OCI-LY7 (cell line): ENCODE measurements around the gene HTR1E. TPM values are rescaled to one million over a fixed set of nuclear protein-coding genes. Genes with fewer than 3 reads are reported as not detected.

Source experiments
- BruUV-seq: library from RNA; stranded (reverse); fragments of 400-500 nt; replicated peaks from 2 replicates; lab custom pipeline; 2021; lab: Mats Ljungman, UMichigan
- CTCF ChIA-PET: fragments of 300-600 bp; sonication (Branson Sonifier 250); formaldehyde crosslinking; loops from one replicate; lab custom pipeline; 2022; ENCODE audit warnings: antibody characterized with exemption; ENCODE audit not compliant: unreplicated experiment; lab: Charles Lee
- POLR2A ChIA-PET: fragments of 300-600 bp; sonication (Branson Sonifier 250); formaldehyde crosslinking; loops from one replicate; lab custom pipeline; 2022; ENCODE audit warnings: antibody characterized with exemption; lab: Charles Lee
- DNase-seq: peaks from one replicate; pipeline ENCODE4 v3.0.0-alpha.2; 2015; ENCODE audit warnings: low spot score
- H2AFZ ChIP-seq: fragments of 200-600 bp; sonication (generic), shearing (Covaris generic); 2 replicates; pipeline ENCODE4 v1.6.1; 2014; ENCODE audit warnings: mild to moderate bottlenecking, antibody characterized with exemption, low read length, moderate library complexity
- H3K27ac ChIP-seq: fragments of 200-600 bp; sonication (generic); 2 replicates; pipeline ENCODE4 v1.5.1; 2014; ENCODE audit warnings: mixed run types, low read depth, mild to moderate bottlenecking, moderate library complexity, low read length, inconsistent platforms; ENCODE audit not compliant: poor library complexity, severe bottlenecking
- H3K36me3 ChIP-seq: fragments of 200-600 bp; sonication (generic); 2 replicates; pipeline ENCODE4 v1.6.1; 2014; ENCODE audit warnings: mild to moderate bottlenecking, antibody characterized with exemption, low read length, moderate library complexity, mixed read lengths; ENCODE audit not compliant: insufficient read depth
- H3K4me1 ChIP-seq: fragments of 200-600 bp; sonication (generic); 2 replicates; pipeline ENCODE4 v1.5.1; 2014; ENCODE audit warnings: mild to moderate bottlenecking, low read length; ENCODE audit not compliant: insufficient read depth, poor library complexity, severe bottlenecking
- H3K4me2 ChIP-seq: fragments of 200-600 bp; sonication (generic); 2 replicates; pipeline ENCODE4 v1.6.1; 2014; ENCODE audit warnings: mild to moderate bottlenecking, low read length
- H3K4me3 ChIP-seq: fragments of 200-600 bp; sonication (generic); 2 replicates; pipeline ENCODE4 v1.5.1; 2014; ENCODE audit warnings: mild to moderate bottlenecking, low read depth, low read length; ENCODE audit not compliant: poor library complexity, severe bottlenecking
- H3K79me2 ChIP-seq: fragments of 200-600 bp; sonication (generic); 2 replicates; pipeline ENCODE4 v1.6.1; 2016; ENCODE audit warnings: low read depth, mild to moderate bottlenecking, low read length, moderate library complexity, mixed read lengths; ENCODE audit not compliant: insufficient read depth
- H3K9me2 ChIP-seq: fragments of 200-600 bp; sonication (generic); 2 replicates; pipeline ENCODE4 v1.6.1; 2016; ENCODE audit warnings: mild to moderate bottlenecking, low read length, mixed read lengths; ENCODE audit not compliant: insufficient read depth
- H3K9me3 ChIP-seq: fragments of 200-600 bp; sonication (generic); 2 replicates; pipeline ENCODE4 v1.6.1; 2014; ENCODE audit warnings: mild to moderate bottlenecking, mixed run types, low read length, mixed read lengths
- H4K20me1 ChIP-seq: fragments of 200-600 bp; sonication (generic); 2 replicates; pipeline ENCODE4 v1.6.1; 2014; ENCODE audit warnings: mild to moderate bottlenecking, antibody characterized with exemption, low read length, moderate library complexity, mixed read lengths; ENCODE audit not compliant: insufficient read depth
- CTCF ChIP-seq: fragments of 200-600 bp; sonication (generic); conservative IDR thresholded peaks from 2 replicates; pipeline ENCODE4 v1.5.1; 2014; ENCODE audit warnings: mild to moderate bottlenecking, antibody characterized with exemption, low read length, moderate library complexity, mixed read lengths
- EZH2phosphoT487 ChIP-seq: fragments of 200-600 bp; sonication (generic); IDR thresholded peaks from 2 replicates; pipeline ENCODE4 v1.6.1; 2018; ENCODE audit warnings: low read depth, borderline replicate concordance, mild to moderate bottlenecking, mixed run types, antibody characterized with exemption, low read length, moderate library complexity, mixed read lengths
- intact Hi-C: fragments of 100-400 bp; cut with micrococcal nuclease; formaldehyde crosslinking; loops from one replicate; pipeline ENCODE4 v1.10.0; 2022; ENCODE audit not compliant: unreplicated experiment
- total RNA-seq, 2 experiments: library from RNA; depleted of rRNA in 1 of 2; stranded (reverse); fragments of >200 nt in 1 of 2; shearing (Covaris generic) in 1 of 2; gene quantifications; 2 replicates each; pipeline ENCODE4 v1.2.3, GENCODE V29; 2014 to 2022

HTR1E gene
- total RNA-seq, 2 experiments from 2014 or later, result not detected

- Histone ChIP-seq H3K4me3 (no peak overlapping the region), H3K9me2 (no peaks in the 10 kb centered on the region), H3K27ac (no peak overlapping the region), H3K4me1 (no peaks in the 10 kb centered on the region), H2AFZ (no peak overlapping the region), H4K20me1 (no peaks in the 10 kb centered on the region), H3K79me2 (no peaks in the 10 kb centered on the region), H3K36me3 (no peaks in the 10 kb centered on the region), H3K9me3 (no peaks in the 10 kb centered on the region), H3K4me2 (no peak overlapping the region)
- intact Hi-C loops, result no loop called here
- POLR2A ChIA-PET, result interaction anchor here (0.8 kb wide), 1 partner anchor 13 kb away, joined by 3 read pairs; no protein-coding TSS in a partner anchor
- BruUV-seq, result no TSS peak
- no peak for DNase-seq
- CTCF ChIA-PET, result no interaction called here
- TF ChIP-seq EZH2phosphoT487 (no peak), CTCF (no peak)
These were observed 117.0 kb downstream of the HTR1E start for GRCh38 chr6:87054143-87054833.

DNA sequence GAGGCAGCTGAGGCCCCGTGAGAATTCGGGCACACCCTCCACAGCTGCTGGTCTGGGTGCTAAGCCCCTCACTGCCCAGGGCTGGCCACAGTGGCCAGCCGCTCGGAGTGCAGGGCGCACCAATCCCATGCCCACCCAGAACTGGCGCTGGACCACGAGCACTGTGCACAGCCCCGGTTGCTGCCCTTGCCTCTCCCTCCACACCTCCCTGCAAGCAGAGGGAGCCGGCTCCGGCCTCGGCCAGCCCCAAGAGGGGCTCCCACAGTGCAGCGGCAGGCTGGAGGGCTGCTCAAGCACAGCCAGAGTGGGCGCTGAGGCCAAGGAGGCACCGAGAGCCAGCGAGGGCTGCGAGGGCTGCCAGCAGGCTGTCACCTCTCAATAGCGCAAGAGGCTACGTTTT, 122.6 kb downstream of the HTR1E start:
- Histone ChIP-seq H3K27ac (no peak overlapping the region), H3K4me3 (no peak overlapping the region), H3K36me3 (no peaks in the 10 kb centered on the region), H3K4me2 (no peak overlapping the region), H3K9me2 (no peaks in the 10 kb centered on the region), H4K20me1 (no peaks in the 10 kb centered on the region), H3K4me1 (no peaks in the 10 kb centered on the region), H2AFZ (no peak overlapping the region), H3K79me2 (no peaks in the 10 kb centered on the region), H3K9me3 (no peaks in the 10 kb centered on the region)
- TF ChIP-seq CTCF (no peak), EZH2phosphoT487 (no peak)
- intact Hi-C loops, result no loop called here
- BruUV-seq, result no TSS peak
- ChIA-PET CTCF (no interaction called here), POLR2A (no interaction called here)
- DNase-seq, result no peak

- H3K79me2 ChIP-seq, result no peaks in the 10 kb centered on the region
- BruUV-seq, result no TSS peak
- ChIA-PET POLR2A (interaction anchor here (1.5 kb wide), 1 partner anchor 20 kb away, joined by 3 read pairs; no protein-coding TSS in a partner anchor), CTCF (no interaction called here)
- no peak overlapping the region for H3K4me3 ChIP-seq
- no peak overlapping the region for H2AFZ ChIP-seq
- H3K4me1 ChIP-seq, result peaks cover 6% of the 10 kb centered on the region
- no peak overlapping the region for H3K27ac ChIP-seq
- intact Hi-C loops, result no loop called here
- no peaks in the 10 kb centered on the region for H3K36me3 ChIP-seq
- H3K9me3 ChIP-seq, result no peaks in the 10 kb centered on the region
- H3K9me2 ChIP-seq, result no peaks in the 10 kb centered on the region
- TF ChIP-seq CTCF, result no peak
- no peak for TF ChIP-seq EZH2phosphoT487
- H3K4me2 ChIP-seq, result no peak overlapping the region
- no peaks in the 10 kb centered on the region for H4K20me1 ChIP-seq
- no peak for DNase-seq
These were observed 127.8 kb downstream of the HTR1E start for GRCh38 chr6:87065117-87065516.
